ENCODE data around the gene PLCB2.

The PLCB2 gene

GRCh38 chr15:40303576-40303975 is 4.2 kb downstream of the PLCB2 start:
- no peak for DNase-seq (ENCODE audit: low spot score)

- no peak for DNase-seq (ENCODE audit: low spot score)
Measured at GRCh38 chr15:40302981-40303380, 4.8 kb downstream of the PLCB2 start.

- DNase-seq (ENCODE audit: low spot score): no peak
Measured at GRCh38 chr15:40302288-40302886, 5.3 kb downstream of the PLCB2 start.

GRCh38 chr15:40301467-40302179 is 6.1 kb downstream of the PLCB2 start:
- no peak for DNase-seq (ENCODE audit: low spot score)

GRCh38 chr15:40300771-40301170 is 7.0 kb downstream of the PLCB2 start:
- no peak for DNase-seq (ENCODE audit: low spot score)

- no peak for DNase-seq (ENCODE audit: low spot score)
Measured at GRCh38 chr15:40300367-40300766, 7.4 kb downstream of the PLCB2 start.

GRCh38 chr15:40298216-40298935 is 9.4 kb downstream of the PLCB2 start:
- no peak for DNase-seq (ENCODE audit: low spot score)

GRCh38 chr15:40297356-40297755 is 10.4 kb downstream of the PLCB2 start:
- no peak for DNase-seq (ENCODE audit: low spot score)

GRCh38 chr15:40296561-40297230 is 11.0 kb downstream of the PLCB2 start:
- DNase-seq (ENCODE audit: low spot score): no peak

GRCh38 chr15:40295877-40296560 is 11.7 kb downstream of the PLCB2 start:
- DNase-seq (ENCODE audit: low spot score): no peak

- no peak for DNase-seq (ENCODE audit: low spot score)
Measured at GRCh38 chr15:40295297-40295696, 12.4 kb downstream of the PLCB2 start.

GRCh38 chr15:40293905-40294895 is 13.5 kb downstream of the PLCB2 start:
- no peak for DNase-seq (ENCODE audit: low spot score)

GRCh38 chr15:40293006-40293405 is 14.7 kb downstream of the PLCB2 start:
- no peak for DNase-seq (ENCODE audit: low spot score)

GRCh38 chr15:40292246-40292645 is 15.5 kb downstream of the PLCB2 start:
- no peak for DNase-seq (ENCODE audit: low spot score)

- DNase-seq (ENCODE audit: low spot score): peak; percentile 75
Measured at GRCh38 chr15:40290918-40291574, 16.7 kb downstream of the PLCB2 start.

GRCh38 chr15:40290545-40290917 is 17.2 kb downstream of the PLCB2 start:
- DNase-seq (ENCODE audit: low spot score): no peak

GRCh38 chr15:40289140-40289775 is 18.5 kb downstream of the PLCB2 start:
- DNase-seq (ENCODE audit: low spot score): no peak

- no peak for DNase-seq (ENCODE audit: low spot score)
Measured at GRCh38 chr15:40287968-40288367, 19.8 kb downstream of the PLCB2 start.

GRCh38 chr15:40287505-40287904 is 20.2 kb downstream of the PLCB2 start:
- DNase-seq (ENCODE audit: low spot score): no peak

GRCh38 chr15:40286794-40287193 is 20.9 kb downstream of the PLCB2 start:
- DNase-seq (ENCODE audit: low spot score): no peak
